DND-41 (cell line): ENCODE results near the gene APIP.

ENCODE experiments used
- ATAC-seq: fragments of 200-7000 bp; cut with Tn5 transposase; 3 replicates; pipeline ENCODE4 v1.9.1; 2021; ENCODE audit warnings: low read depth; ENCODE audit not compliant: insufficient read depth
- DNase-seq: peaks from one replicate; pipeline ENCODE4 v3.0.0-alpha.2; 2020
- H2AFZ ChIP-seq: 2 replicates; pipeline ENCODE4 v1.6.0; 2012; ENCODE audit warnings: low read depth, low read length
- H3K27ac ChIP-seq: 2 replicates; pipeline ENCODE4 v1.5.1; 2012; ENCODE audit warnings: low read length, inconsistent platforms
- H3K27me3 ChIP-seq: fragments of 200-600 bp; sonication (generic); 2 replicates; pipeline ENCODE4 v1.6.0; 2012; ENCODE audit warnings: low read length, mild to moderate bottlenecking, inconsistent platforms; ENCODE audit not compliant: insufficient read depth, poor library complexity
- H3K36me3 ChIP-seq: 2 replicates; pipeline ENCODE4 v1.5.1; 2012; ENCODE audit warnings: low read length, inconsistent platforms; ENCODE audit not compliant: insufficient read depth
- H3K4me1 ChIP-seq: 2 replicates; pipeline ENCODE4 v1.5.1; 2012; ENCODE audit warnings: mild to moderate bottlenecking, low read length; ENCODE audit not compliant: insufficient read depth
- H3K4me2 ChIP-seq: 2 replicates; pipeline ENCODE4 v1.6.0; 2012; ENCODE audit warnings: mild to moderate bottlenecking, moderate library complexity, low read length, inconsistent platforms; ENCODE audit not compliant: insufficient read depth
- H3K4me3 ChIP-seq, 2 experiments: fragments of 200-600 bp in 1 of 2; shearing (Covaris generic) in 1 of 2; 2 replicates each; pipeline ENCODE4 v1.5.1; 2012 to 2016; ENCODE audit warnings: inconsistent platforms in 2 of 2, low read length in 2 of 2, mild to moderate bottlenecking in 2 of 2, low read depth in 1 of 2, moderate library complexity in 1 of 2
- H3K79me2 ChIP-seq: 2 replicates; pipeline ENCODE4 v1.6.0; 2012; ENCODE audit warnings: low read length, inconsistent platforms; ENCODE audit not compliant: insufficient read depth
- H3K9ac ChIP-seq: 2 replicates; pipeline ENCODE4 v1.6.0; 2012; ENCODE audit warnings: low read depth, mild to moderate bottlenecking, inconsistent platforms, low read length, moderate library complexity
- H3K9me3 ChIP-seq: 2 replicates; pipeline ENCODE4 v1.5.1; 2012; ENCODE audit warnings: low read length, moderate library complexity, mild to moderate bottlenecking, inconsistent platforms; ENCODE audit not compliant: insufficient read depth, severe bottlenecking
- H4K20me1 ChIP-seq: 2 replicates; pipeline ENCODE4 v1.6.0; 2012; ENCODE audit warnings: low read length; ENCODE audit not compliant: insufficient read depth
- EZH2 ChIP-seq: IDR thresholded peaks from 3 replicates; pipeline ENCODE4 v1.6.1; 2012; ENCODE audit warnings: borderline replicate concordance, low read depth, mild to moderate bottlenecking, moderate library complexity, low read length, inconsistent platforms; ENCODE audit not compliant: severe bottlenecking
- TF ChIP-seq, protein P1 (sequence below): IDR thresholded peaks from 2 replicates; pipeline ENCODE4 v1.5.1; 2012; ENCODE audit warnings: borderline replicate concordance, low read length, moderate library complexity, mild to moderate bottlenecking; ENCODE audit not compliant: poor library complexity, severe bottlenecking; ENCODE audit errors: extremely low read depth

Gene APIP

GRCh38 chr11:34891611-34892010 is 24.6 kb downstream of the APIP start:
- H2AFZ ChIP-seq: no peak overlapping the region
- no peaks in the 10 kb centered on the region for H3K27me3 ChIP-seq
- H3K4me3 ChIP-seq: no peak overlapping the region
- H3K27ac ChIP-seq: no peak overlapping the region
- ATAC-seq: no peak
- no peak overlapping the region for H3K4me2 ChIP-seq
- no peak overlapping the region for H3K9ac ChIP-seq
- no peaks in the 10 kb centered on the region for H4K20me1 ChIP-seq
- H3K4me1 ChIP-seq: no peaks in the 10 kb centered on the region
- H3K79me2 ChIP-seq: peaks cover under 1% of the 10 kb centered on the region; the same call in 1 of the 2 replicates
- DNase-seq: no peak
- peaks cover 18% of the 10 kb centered on the region; the same call in 1 of the 2 replicates for H3K36me3 ChIP-seq
- H3K9me3 ChIP-seq: peaks cover under 1% of the 10 kb centered on the region
- TF ChIP-seq EZH2: no peak
- TF ChIP-seq, protein P1, sequence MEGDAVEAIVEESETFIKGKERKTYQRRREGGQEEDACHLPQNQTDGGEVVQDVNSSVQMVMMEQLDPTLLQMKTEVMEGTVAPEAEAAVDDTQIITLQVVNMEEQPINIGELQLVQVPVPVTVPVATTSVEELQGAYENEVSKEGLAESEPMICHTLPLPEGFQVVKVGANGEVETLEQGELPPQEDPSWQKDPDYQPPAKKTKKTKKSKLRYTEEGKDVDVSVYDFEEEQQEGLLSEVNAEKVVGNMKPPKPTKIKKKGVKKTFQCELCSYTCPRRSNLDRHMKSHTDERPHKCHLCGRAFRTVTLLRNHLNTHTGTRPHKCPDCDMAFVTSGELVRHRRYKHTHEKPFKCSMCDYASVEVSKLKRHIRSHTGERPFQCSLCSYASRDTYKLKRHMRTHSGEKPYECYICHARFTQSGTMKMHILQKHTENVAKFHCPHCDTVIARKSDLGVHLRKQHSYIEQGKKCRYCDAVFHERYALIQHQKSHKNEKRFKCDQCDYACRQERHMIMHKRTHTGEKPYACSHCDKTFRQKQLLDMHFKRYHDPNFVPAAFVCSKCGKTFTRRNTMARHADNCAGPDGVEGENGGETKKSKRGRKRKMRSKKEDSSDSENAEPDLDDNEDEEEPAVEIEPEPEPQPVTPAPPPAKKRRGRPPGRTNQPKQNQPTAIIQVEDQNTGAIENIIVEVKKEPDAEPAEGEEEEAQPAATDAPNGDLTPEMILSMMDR: no peak

DNA sequence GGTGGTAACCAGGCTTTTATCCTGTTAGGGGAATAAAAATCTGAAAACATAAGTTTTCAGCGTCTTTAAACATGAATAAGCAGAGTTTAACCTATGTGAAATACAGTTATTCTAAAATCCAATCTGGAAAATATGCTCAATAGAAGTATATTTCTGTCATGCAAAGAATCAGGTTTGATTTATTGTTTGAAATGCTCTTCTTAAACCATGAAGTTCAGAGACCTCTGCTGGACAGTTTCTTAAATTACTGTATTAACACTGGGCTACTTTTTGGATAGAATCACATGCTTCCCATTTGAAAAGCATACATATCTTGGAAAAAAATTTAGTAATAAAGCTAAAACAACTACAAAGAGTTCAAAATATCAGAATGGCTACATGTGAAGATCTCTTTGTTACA is 25.4 kb downstream of the APIP start:
- Histone ChIP-seq H3K36me3 (peaks cover 24% of the 10 kb centered on the region; the same call in 1 of the 2 replicates), H3K9ac (no peak overlapping the region), H3K4me3 (no peak overlapping the region), H3K4me2 (no peak overlapping the region), H3K79me2 (no peaks in the 10 kb centered on the region; the same call in 1 of the 2 replicates), H4K20me1 (no peaks in the 10 kb centered on the region), H3K9me3 (no peaks in the 10 kb centered on the region), H2AFZ (no peak overlapping the region), H3K4me1 (no peaks in the 10 kb centered on the region), H3K27ac (no peak overlapping the region), H3K27me3 (no peaks in the 10 kb centered on the region)
- DNase-seq: no peak
- TF ChIP-seq EZH2: no peak
- TF ChIP-seq, protein P1: peak; percentile 53
- ATAC-seq: peak; percentile 39; the same call in 1 of the 3 replicates

DNA sequence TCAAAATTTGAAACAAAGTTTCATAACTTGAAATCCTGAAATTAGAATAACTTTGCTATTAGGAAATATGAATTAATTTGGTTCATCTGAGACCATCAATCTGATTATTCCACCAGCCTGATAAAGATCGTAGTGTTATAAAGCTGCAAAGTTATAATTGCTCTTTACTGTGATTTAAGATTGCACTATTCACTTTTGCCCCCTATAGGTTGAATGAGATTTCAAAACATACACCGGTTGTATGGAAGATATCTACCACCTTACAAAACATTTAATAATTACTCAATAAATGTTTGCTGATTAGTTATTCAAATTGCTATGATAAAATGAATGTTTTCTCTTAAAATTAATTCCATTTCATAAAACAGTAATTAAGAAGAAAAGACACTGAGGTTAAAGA is 26.1 kb downstream of the APIP start:
- Histone ChIP-seq H3K27ac (no peak overlapping the region), H3K79me2 (no peaks in the 10 kb centered on the region; the same call in 1 of the 2 replicates), H3K9me3 (no peaks in the 10 kb centered on the region), H3K4me3 (no peak overlapping the region), H2AFZ (no peak overlapping the region), H3K36me3 (peaks cover 24% of the 10 kb centered on the region; the same call in 1 of the 2 replicates), H3K27me3 (no peaks in the 10 kb centered on the region), H3K4me2 (no peak overlapping the region), H3K9ac (no peak overlapping the region), H4K20me1 (no peaks in the 10 kb centered on the region), H3K4me1 (no peaks in the 10 kb centered on the region)
- no peak for TF ChIP-seq EZH2
- TF ChIP-seq, protein P1: no peak
- no peak for DNase-seq
- ATAC-seq: no peak
